ENCODE data around the gene TRPT1. TPM values are rescaled to one million over a fixed set of nuclear protein-coding genes. Genes with fewer than 3 reads are reported as not detected.

Gene TRPT1
- total and polyA plus RNA-seq, 5 donors from 2014 or later, result 14.6 to 37.0 (median 33.6) TPM

GRCh38 chr11:64234647-64235379 lies 8.8 kb upstream of the TRPT1 start:
- H3K27ac ChIP-seq (ENCODE audit: insufficient read depth, low read length, poor library complexity, severe bottlenecking), result peak overlapping the region; percentile 68
- Mint-ChIP-seq H3K9me3 (no peaks in the 10 kb centered on the region), H3K4me3 (peak overlapping the region; percentile 80 to 93 (median 84)), H3K27me3 (no peaks in the 10 kb centered on the region), H3K4me1 (peaks cover 0 to 40% (median 22%) of the 10 kb centered on the region in 4 donors), H3K27ac (peak overlapping the region; percentile 74 to 80 (median 76)), H3K36me3 (no peaks in the 10 kb centered on the region)
- no peaks in the 10 kb centered on the region for H3K36me3 ChIP-seq (ENCODE audit: control insufficient read depth, insufficient read depth, low read length)
- H3K4me1 ChIP-seq (ENCODE audit: control insufficient read depth, insufficient read depth, low read length, poor library complexity, severe bottlenecking), result peaks cover 32% of the 10 kb centered on the region
- DNase-seq (peak; percentile 55 to 60 (median 58)), ATAC-seq (ENCODE audit: low read depth in 2 of 2) (peak; percentile 54 to 63)
- H3K27me3 ChIP-seq (ENCODE audit: control insufficient read depth, insufficient read depth, low read length), result no peaks in the 10 kb centered on the region
- peak overlapping the region; percentile 48 for H3K4me3 ChIP-seq (ENCODE audit: low read depth, low read length)
- no peaks in the 10 kb centered on the region for H3K9me3 ChIP-seq (ENCODE audit: control insufficient read depth in 2 of 2, low read length in 2 of 2)

DNA sequence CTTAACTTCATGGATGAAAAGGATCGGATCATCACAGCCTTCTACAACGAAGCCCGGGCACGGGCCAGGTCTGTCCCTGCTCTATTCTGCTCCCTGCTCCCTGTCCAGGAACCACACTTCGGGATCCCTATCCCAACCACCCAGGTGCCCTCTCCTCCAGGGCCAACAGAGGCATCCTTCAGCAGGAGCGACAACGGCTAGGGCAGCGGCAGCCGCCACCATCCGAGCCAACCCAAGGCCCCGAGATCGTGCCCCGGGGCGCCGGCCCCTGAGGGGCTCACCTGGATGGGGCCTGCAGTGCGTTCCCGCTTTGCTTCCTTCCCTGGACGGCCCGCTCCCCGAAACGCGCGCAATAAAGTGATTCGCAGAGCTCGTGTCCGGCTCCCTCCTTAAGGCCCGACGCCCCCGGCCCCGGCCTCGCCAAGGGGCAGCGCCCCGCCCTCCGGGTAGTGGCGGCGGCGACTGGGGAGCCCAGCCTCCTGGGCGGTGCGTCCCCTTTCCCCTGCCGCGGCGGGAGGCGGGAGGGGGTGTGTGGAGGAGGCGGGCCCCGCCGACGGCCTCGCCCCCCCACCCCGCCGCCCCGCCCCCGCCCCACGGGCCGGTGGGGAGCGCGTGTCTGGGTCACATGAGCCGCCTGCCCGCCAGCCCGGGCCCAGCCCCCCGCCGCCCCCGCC lies 8.1 kb upstream of the TRPT1 start, which contains the start of gene VEGFB:
TSS of gene VEGFB (plus strand) at position 672 of the 674 bp plus-strand sequence. CDS start 250 bp downstream, outside the sequence.
- Mint-ChIP-seq H3K4me1 (peaks cover 0 to 47% (median 27%) of the 10 kb centered on the region in 4 donors), H3K9me3 (no peaks in the 10 kb centered on the region), H3K4me3 (peak within 1 kb of the TSS; percentile 85 to 95 (median 91)), H3K27ac (peak within 1 kb of the TSS; percentile 74 to 80 (median 76)), H3K27me3 (no peaks in the 10 kb centered on the region), H3K36me3 (no peaks in the 10 kb centered on the region)
- DNase-seq (peak; percentile 59 to 74 (median 66)), ATAC-seq (ENCODE audit: low read depth in 2 of 2) (peak; percentile 47 to 54)
- H3K9me3 ChIP-seq (ENCODE audit: control insufficient read depth in 2 of 2, low read length in 2 of 2), result no peaks in the 10 kb centered on the region
- H3K4me1 ChIP-seq (ENCODE audit: control insufficient read depth, insufficient read depth, low read length, poor library complexity, severe bottlenecking), result peaks cover 39% of the 10 kb centered on the region
- H3K36me3 ChIP-seq (ENCODE audit: control insufficient read depth, insufficient read depth, low read length), result no peaks in the 10 kb centered on the region
- H3K27me3 ChIP-seq (ENCODE audit: control insufficient read depth, insufficient read depth, low read length), result no peaks in the 10 kb centered on the region
- peak within 1 kb of the TSS; percentile 48 for H3K4me3 ChIP-seq (ENCODE audit: low read depth, low read length)
- H3K27ac ChIP-seq (ENCODE audit: insufficient read depth, low read length, poor library complexity, severe bottlenecking), result peak within 1 kb of the TSS; percentile 68

DNA sequence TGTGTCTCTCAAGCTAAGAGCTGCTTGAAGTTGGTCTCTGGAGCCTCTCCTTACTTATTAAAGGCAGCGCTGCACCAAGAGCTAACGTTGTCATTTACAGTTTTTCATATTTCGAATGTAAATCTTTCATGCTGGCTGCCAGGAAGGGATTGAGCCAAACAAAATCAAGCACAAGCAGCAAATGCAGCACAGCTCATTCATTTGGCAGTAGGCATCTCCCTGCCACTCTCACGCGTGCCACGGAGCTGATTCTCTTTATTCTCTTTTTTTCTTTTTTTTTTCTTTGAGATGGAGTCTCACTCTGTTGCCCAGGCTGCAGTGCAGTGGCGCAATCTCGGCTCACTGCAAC lies 7.0 kb upstream of the TRPT1 start:
- Mint-ChIP-seq H3K4me3 (peak overlapping the region; percentile 85 to 95 (median 91)), H3K36me3 (no peaks in the 10 kb centered on the region), H3K27me3 (no peaks in the 10 kb centered on the region), H3K4me1 (peaks cover 0 to 54% (median 28%) of the 10 kb centered on the region in 4 donors), H3K9me3 (no peaks in the 10 kb centered on the region), H3K27ac (peak overlapping the region in 2 of 3 donors; percentile 71 to 88)
- DNase-seq (no peak), ATAC-seq (ENCODE audit: low read depth in 2 of 2) (no peak)
- peaks cover 41% of the 10 kb centered on the region for H3K4me1 ChIP-seq (ENCODE audit: control insufficient read depth, insufficient read depth, low read length, poor library complexity, severe bottlenecking)
- no peaks in the 10 kb centered on the region for H3K36me3 ChIP-seq (ENCODE audit: control insufficient read depth, insufficient read depth, low read length)
- H3K27me3 ChIP-seq (ENCODE audit: control insufficient read depth, insufficient read depth, low read length), result no peaks in the 10 kb centered on the region
- no peaks in the 10 kb centered on the region for H3K9me3 ChIP-seq (ENCODE audit: control insufficient read depth in 2 of 2, low read length in 2 of 2)
- no peak overlapping the region for H3K4me3 ChIP-seq (ENCODE audit: low read depth, low read length)
- H3K27ac ChIP-seq (ENCODE audit: insufficient read depth, low read length, poor library complexity, severe bottlenecking), result no peak overlapping the region

GRCh38 chr11:64232182-64232966 lies 6.4 kb upstream of the TRPT1 start:
- Histone ChIP-seq H3K4me3 (ENCODE audit: low read depth, low read length) (no peak overlapping the region), H3K4me1 (ENCODE audit: control insufficient read depth, insufficient read depth, low read length, poor library complexity, severe bottlenecking) (peaks cover 43% of the 10 kb centered on the region), H3K27me3 (ENCODE audit: control insufficient read depth, insufficient read depth, low read length) (no peaks in the 10 kb centered on the region), H3K36me3 (ENCODE audit: control insufficient read depth, insufficient read depth, low read length) (no peaks in the 10 kb centered on the region), H3K27ac (ENCODE audit: insufficient read depth, low read length, poor library complexity, severe bottlenecking) (no peak overlapping the region), H3K9me3 (ENCODE audit: control insufficient read depth in 2 of 2, low read length in 2 of 2) (no peaks in the 10 kb centered on the region)
- no peak for DNase-seq
- no peaks in the 10 kb centered on the region for H3K36me3 Mint-ChIP-seq
- no peaks in the 10 kb centered on the region for H3K27me3 Mint-ChIP-seq
- H3K4me3 Mint-ChIP-seq, result peak overlapping the region; percentile 89 to 95 (median 92)
- no peaks in the 10 kb centered on the region for H3K9me3 Mint-ChIP-seq
- H3K27ac Mint-ChIP-seq, result peak overlapping the region; percentile 87 to 92 (median 88)
- no peak for ATAC-seq (ENCODE audit: low read depth in 2 of 2)
- H3K4me1 Mint-ChIP-seq, result peaks cover 0 to 58% (median 31%) of the 10 kb centered on the region in 4 donors

DNA sequence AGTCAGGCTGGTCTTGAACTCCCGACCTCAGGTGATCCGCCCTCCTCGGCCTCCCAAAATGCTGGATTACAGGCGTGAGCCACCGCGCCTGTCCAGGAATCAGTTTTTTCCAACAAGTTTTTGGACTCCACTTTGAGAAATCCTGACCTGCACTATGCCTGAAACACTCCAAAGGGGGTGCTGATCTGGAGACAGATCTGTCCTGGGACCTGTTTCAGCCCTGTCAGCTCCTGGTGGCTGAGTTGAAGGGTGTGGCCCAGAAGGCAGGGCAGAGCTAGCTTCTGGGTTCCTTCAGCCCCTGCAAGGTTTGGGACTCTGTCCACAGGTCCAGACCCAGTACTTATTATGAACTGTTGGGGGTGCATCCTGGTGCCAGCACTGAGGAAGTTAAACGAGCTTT lies 5.6 kb upstream of the TRPT1 start:
- H3K27me3 Mint-ChIP-seq, result no peaks in the 10 kb centered on the region
- H3K9me3 ChIP-seq (ENCODE audit: control insufficient read depth in 2 of 2, low read length in 2 of 2), result no peaks in the 10 kb centered on the region
- peak overlapping the region; percentile 87 to 92 (median 88) for H3K27ac Mint-ChIP-seq
- H3K27ac ChIP-seq (ENCODE audit: insufficient read depth, low read length, poor library complexity, severe bottlenecking), result peak overlapping the region; percentile 86
- DNase-seq, result no peak
- H3K4me1 Mint-ChIP-seq, result peaks cover 0 to 63% (median 37%) of the 10 kb centered on the region in 4 donors
- no peak for ATAC-seq (ENCODE audit: low read depth in 2 of 2)
- no peak overlapping the region for H3K4me3 ChIP-seq (ENCODE audit: low read depth, low read length)
- no peaks in the 10 kb centered on the region for H3K27me3 ChIP-seq (ENCODE audit: control insufficient read depth, insufficient read depth, low read length)
- peaks cover 52% of the 10 kb centered on the region for H3K4me1 ChIP-seq (ENCODE audit: control insufficient read depth, insufficient read depth, low read length, poor library complexity, severe bottlenecking)
- no peaks in the 10 kb centered on the region for H3K9me3 Mint-ChIP-seq
- H3K4me3 Mint-ChIP-seq, result peak overlapping the region; percentile 89 to 95 (median 92)
- no peaks in the 10 kb centered on the region for H3K36me3 ChIP-seq (ENCODE audit: control insufficient read depth, insufficient read depth, low read length)
- H3K36me3 Mint-ChIP-seq, result no peaks in the 10 kb centered on the region

- no peak for DNase-seq
- Histone ChIP-seq H3K27me3 (ENCODE audit: control insufficient read depth, insufficient read depth, low read length) (no peaks in the 10 kb centered on the region), H3K4me3 (ENCODE audit: low read depth, low read length) (no peak overlapping the region), H3K27ac (ENCODE audit: insufficient read depth, low read length, poor library complexity, severe bottlenecking) (peak overlapping the region; percentile 86), H3K4me1 (ENCODE audit: control insufficient read depth, insufficient read depth, low read length, poor library complexity, severe bottlenecking) (peaks cover 56% of the 10 kb centered on the region), H3K9me3 (ENCODE audit: control insufficient read depth in 2 of 2, low read length in 2 of 2) (no peaks in the 10 kb centered on the region), H3K36me3 (ENCODE audit: control insufficient read depth, insufficient read depth, low read length) (no peaks in the 10 kb centered on the region)
- Mint-ChIP-seq H3K36me3 (no peaks in the 10 kb centered on the region), H3K4me1 (peaks cover 0 to 63% (median 37%) of the 10 kb centered on the region in 4 donors), H3K27me3 (no peaks in the 10 kb centered on the region), H3K4me3 (peak overlapping the region; percentile 89 to 98 (median 92)), H3K9me3 (no peaks in the 10 kb centered on the region), H3K27ac (peak overlapping the region; percentile 87 to 93 (median 89))
- no peak for ATAC-seq (ENCODE audit: low read depth in 2 of 2)
These were observed 5.0 kb upstream of the TRPT1 start for GRCh38 chr11:64230985-64231365.

- no peaks in the 10 kb centered on the region for H3K27me3 Mint-ChIP-seq
- Histone ChIP-seq H3K9me3 (ENCODE audit: control insufficient read depth in 2 of 2, low read length in 2 of 2) (no peaks in the 10 kb centered on the region), H3K4me3 (ENCODE audit: low read depth, low read length) (peak within 1 kb of the TSS; percentile 42), H3K27ac (ENCODE audit: insufficient read depth, low read length, poor library complexity, severe bottlenecking) (peak within 1 kb of the TSS; percentile 86), H3K4me1 (ENCODE audit: control insufficient read depth, insufficient read depth, low read length, poor library complexity, severe bottlenecking) (peaks cover 57% of the 10 kb centered on the region), H3K27me3 (ENCODE audit: control insufficient read depth, insufficient read depth, low read length) (no peaks in the 10 kb centered on the region), H3K36me3 (ENCODE audit: control insufficient read depth, insufficient read depth, low read length) (no peaks in the 10 kb centered on the region)
- ATAC-seq (ENCODE audit: low read depth in 2 of 2) (peak; percentile 53 to 61), DNase-seq (peak; percentile 88 to 93 (median 90))
- H3K4me1 Mint-ChIP-seq, result peaks cover 0 to 60% (median 35%) of the 10 kb centered on the region in 4 donors
- H3K27ac Mint-ChIP-seq, result peak within 1 kb of the TSS; percentile 87 to 93 (median 91)
- no peaks in the 10 kb centered on the region for H3K9me3 Mint-ChIP-seq
- peak within 1 kb of the TSS; percentile 89 to 98 (median 92) for H3K4me3 Mint-ChIP-seq
- no peaks in the 10 kb centered on the region for H3K36me3 Mint-ChIP-seq
These were observed 4.4 kb upstream of the TRPT1 start, which contains the start of gene DNAJC4 for GRCh38 chr11:64230171-64230984. Gene DNAJC4 (plus strand): TSS chr11:64230548. CDS start chr11:64230855, 307 bp downstream.

Data from CD4-positive, CD25-positive, alpha-beta regulatory T cell (primary cell).